HG03108 (cell line): ENCODE data around the gene WBP1.
A peak's percentile ranks its signal among the peaks of the same experiment; 100 is the strongest.
"Not testable (repeated sequence)": the region's sequence is repeated elsewhere in the genome, so short reads cannot be mapped to it uniquely, and the experiment has no call there.

Experiments
- ATAC-seq: cut with Tn5 transposase; IDR thresholded peaks from one replicate; pipeline ENCODE4 v1.9.1; 2021; ENCODE audit warnings: moderate library complexity; ENCODE audit not compliant: unreplicated experiment

WBP1 gene

DNA sequence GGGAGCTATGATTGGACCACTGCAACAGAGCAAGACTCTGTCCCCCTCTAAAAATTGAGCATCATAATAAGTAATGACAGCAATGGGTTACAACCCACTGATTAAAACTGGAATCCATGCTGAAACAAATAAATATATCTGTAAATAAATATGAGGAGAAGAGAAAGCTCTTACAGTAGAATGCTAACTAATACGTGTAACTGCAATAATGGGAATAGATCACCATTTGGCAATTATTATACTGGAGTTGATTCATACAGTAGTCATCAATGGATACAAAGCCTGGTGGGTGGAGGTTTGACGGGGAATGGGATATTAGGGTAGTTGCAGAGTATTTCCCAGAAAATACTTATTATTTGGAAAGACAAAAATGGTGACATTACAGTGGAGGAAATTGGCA lies 9.5 kb upstream of the WBP1 start:
- ATAC-seq, result no peak

DNA sequence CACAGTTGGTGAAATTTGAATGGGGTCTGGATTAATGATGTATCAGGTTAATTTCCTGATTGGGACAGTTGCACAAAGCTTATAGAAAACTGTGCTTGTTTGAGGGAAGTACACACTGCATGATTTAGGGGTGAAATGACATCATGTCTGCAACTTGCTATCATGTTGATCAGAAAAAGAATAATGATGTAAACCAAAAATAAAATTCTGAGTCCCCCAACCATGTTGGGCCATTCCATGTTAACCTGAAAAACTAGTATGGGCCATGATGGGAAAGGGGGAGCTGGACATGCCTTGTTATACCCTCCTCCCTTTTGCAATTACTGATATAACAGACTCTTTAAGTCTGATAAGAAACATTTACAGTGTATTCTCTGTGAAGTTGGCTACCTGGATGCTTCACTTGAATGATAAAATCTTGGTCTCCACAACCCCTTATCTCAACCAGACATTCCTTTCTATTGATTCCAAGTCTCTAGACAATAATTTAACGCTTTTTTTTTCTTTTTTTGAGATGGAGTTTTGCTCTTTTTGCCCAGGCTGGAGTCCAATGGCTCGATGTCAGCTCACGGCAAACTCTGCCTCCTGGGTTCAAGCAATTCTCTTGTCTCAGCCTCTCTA lies 7.6 kb upstream of the WBP1 start:
- ATAC-seq, result no peak

DNA sequence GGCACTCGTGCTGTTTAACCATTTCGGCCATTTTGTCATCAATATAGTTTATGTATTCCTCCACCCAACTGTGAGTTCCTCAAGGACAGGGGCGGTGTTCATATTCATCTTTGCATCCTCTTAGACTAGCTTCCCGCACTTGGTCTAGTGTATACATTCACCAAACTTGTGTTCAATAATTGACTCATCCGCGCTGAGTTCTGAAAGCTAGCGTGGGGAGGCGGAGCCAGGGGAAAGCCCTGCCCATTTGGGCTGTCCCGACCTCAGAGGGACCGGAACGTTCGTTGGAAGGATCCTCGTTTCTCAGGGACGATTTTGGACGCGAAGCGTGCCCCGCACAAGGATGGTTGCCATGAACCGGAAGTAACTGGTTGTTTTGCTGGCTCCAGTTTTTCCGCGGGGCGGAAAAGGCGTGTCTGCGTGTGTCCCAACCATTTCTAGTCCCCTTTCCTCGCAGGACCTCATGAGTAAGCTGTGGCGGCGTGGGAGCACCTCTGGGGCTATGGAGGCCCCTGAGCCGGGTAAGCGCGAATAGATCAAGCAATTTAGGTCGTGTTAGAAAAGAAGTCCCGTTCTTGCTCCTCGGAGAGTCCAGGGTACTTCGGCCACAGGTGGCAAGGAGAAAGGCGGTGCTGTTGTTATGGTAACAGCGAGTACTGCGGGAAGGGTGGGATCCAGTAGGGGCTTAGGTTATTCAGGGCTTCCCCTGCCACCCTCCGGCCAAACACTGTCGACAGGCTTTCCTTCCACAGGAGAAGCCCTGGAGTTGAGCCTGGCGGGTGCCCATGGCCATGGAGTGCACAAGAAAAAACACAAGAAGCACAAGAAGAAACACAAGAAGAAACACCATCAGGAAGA lies 3.4 kb upstream of the WBP1 start, which contains the start of gene INO80B:
TSS of gene INO80B (plus strand) at position 434 of the 858 bp plus-strand sequence. CDS start at position 464, 30 bp downstream.
- ATAC-seq, result peak; percentile 35

DNA sequence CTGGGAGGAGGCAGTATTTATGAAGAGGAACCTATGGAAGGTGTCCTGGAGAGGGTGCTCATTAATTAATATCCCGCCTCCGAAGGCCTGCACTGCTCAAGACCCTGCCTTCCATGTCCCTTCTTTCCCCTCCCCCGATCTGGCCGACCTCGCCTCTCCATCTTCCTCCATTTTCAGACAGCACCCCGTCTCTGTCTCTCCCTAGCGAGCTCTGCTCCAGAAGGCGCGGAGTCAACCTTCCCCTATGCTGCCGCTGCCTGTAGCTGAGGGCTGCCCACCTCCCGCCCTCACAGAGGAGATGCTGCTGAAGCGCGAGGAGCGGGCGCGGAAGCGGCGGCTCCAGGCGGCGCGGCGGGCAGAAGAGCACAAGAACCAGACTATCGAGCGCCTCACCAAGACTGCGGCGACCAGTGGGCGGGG lies 1.1 kb upstream of the WBP1 start:
- ATAC-seq, result no peak

DNA sequence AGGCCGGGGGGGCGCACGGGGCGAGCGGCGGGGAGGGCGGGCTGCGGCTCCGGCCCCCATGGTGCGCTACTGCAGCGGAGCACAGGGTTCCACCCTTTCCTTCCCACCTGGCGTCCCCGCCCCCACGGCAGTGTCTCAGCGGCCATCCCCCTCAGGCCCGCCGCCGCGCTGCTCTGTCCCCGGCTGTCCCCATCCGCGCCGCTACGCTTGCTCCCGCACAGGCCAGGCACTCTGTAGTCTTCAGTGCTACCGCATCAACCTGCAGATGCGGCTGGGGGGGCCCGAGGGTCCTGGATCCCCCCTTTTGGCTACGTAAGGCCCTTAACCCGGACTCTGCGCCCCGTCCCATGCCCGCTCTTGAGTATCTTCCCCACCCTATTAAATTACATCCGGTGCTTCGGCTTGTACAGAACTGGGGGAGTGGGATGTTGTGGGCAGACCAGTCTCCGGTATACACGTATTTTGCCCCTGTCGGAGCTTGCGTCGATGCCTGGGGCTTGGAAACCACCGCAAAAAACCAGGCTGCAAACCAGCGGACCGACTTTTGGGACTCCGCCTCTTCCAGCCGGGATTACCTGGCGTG lies 598 bp upstream of the WBP1 start:
- peak; percentile 24 for ATAC-seq

DNA sequence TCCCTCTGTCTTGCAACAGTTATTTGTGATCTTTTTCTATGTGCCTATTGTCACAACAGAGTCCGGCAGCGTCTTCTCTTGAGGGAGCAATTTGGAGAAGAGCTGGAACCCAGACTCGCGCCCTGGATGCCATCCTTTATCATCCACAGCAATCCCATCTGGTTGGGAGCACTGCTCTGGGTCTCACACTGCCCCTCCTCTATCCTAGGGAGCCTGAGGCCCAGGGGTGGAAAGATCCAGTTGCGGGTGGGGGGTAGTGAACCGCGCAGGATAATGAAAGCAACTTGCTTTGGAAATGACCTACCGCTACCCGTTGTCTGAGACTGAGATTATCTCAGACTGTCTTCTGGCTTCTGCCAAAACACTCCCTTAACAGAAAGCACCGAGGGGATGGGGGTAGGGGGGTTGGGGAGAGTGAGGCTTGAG lies 713 bp downstream of the WBP1 start:
- no peak for ATAC-seq

DNA sequence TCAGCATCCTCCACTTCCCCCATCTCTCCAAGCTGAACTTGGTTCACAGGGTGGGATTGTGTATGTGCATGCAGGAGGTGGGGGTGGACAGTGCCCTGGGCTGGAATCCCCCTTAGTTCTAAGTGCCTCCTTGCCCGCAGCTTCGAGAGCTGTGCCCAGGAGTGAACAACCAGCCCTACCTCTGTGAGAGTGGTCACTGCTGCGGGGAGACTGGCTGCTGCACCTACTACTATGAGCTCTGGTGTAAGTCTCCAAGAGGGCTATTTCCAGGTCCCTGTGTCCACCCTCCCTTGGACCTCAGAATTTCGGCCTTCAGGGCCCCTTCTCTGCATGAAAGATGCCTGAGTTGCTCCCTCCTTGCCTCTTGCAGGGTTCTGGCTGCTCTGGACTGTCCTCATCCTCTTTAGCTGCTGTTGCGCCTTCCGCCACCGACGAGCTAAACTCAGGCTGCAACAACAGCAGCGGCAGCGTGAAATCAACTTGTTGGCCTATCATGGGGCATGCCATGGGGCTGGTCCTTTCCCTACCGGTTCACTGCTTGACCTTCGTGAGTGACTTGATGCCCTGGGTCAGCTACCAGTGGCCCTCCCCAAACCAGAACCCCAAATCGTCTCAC lies 1.4 kb downstream of the WBP1 start:
- ATAC-seq, result not testable (repeated sequence)

DNA sequence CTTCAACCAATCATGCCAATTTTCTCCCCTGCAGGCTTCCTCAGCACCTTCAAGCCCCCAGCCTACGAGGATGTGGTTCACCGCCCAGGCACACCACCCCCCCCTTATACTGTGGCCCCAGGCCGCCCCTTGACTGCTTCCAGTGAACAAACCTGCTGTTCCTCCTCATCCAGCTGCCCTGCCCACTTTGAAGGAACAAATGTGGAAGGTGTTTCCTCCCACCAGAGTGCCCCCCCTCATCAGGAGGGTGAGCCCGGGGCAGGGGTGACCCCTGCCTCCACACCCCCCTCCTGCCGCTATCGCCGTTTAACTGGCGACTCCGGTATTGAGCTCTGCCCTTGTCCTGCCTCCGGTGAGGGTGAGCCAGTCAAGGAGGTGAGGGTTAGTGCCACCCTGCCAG lies 1.9 kb downstream of the WBP1 start:
- not testable (repeated sequence) for ATAC-seq

DNA sequence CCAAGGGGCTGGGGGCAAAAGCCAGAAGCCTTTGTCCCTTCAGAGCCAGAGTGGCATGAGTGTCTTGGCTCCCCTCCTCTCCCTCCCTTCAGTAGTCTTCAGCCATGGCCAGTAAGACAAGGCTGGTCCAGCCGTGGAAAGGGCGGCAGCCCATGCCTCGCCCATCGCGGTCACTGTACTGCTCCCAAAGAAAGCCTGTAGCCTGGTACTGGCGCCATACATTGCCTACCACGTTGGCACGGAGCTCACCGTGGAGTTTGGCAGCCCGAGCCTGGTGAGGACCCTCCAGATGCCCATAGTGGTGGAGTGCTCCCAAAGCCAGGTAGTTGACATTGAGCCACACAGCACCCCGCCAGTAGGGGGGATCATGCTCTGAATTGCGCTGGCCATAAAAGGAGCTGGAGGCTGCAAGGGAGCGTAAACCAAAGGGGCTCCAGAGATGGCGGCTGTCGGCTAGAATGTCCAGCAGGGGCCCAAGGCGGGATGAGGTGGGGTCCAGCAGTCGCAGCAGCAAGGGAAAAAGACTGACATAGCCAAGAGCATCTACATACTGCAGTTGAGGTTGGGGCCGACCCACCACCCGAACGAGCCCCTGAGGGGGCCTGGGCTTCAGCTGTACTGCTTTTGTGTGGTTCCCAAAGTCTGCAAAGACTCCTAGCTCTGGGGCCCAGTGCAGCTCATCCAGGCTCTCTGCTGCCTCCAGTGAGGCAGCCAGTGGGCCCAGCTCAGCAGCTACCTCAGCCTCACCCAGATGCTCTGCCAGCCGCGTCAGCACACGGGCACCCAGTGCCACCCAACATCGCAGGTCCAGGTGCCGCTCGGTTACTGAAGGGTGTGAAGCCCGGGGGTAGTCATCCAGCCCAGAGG lies 3.2 kb downstream of the WBP1 start:
- no peak for ATAC-seq

DNA sequence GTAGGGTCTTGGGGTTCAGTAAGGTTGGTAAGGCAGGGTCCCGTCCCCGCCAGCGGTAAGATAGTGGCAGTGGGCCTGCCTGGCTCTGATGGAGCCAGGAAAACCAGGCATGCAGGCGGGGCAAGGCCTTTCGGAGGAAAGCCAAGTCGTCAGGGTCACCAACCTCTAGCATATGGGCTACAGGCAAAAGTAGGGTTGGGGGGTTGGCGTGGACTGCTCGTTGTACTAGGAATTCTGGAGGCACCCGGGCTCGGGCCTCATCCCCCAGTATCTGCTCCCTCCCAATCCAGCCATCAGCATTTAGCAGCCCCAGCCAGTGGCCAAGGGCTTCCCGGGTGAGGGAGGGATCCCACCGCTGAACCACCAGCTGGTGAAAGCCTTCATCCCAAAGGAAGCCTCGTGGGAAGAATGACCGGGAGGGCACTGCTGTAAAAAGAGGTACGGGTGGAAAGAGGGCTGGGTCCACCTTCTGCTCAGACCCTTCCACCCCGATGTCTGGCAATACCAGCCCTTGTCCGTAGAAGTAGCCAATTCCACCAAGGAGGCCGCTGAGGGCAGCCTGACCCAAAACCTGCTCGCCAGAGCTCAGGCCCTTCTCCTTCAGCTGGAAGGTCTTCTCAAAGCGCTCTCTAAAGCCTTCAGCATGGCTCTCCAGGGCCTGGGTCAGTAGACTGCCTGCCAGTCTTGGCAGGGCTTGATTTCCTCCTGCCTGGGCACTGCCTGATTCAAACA lies 4.0 kb downstream of the WBP1 start:
- ATAC-seq, result no peak

DNA sequence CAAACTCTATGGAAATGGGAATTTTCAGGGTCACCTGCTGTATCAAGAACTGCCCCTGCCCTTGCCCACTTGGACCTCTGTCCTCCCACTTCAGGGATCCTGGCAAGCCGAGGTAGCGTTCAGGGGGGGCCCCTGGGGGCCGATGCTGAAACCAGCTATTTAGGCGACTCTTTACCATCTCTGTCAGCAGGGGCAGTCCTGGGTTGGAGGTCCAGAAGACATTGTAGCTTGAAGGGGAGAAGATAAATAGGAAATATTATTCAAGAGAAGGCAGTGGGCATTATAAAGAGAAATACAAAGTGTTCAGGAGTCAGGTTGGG lies 4.5 kb downstream of the WBP1 start:
- ATAC-seq, result no peak

DNA sequence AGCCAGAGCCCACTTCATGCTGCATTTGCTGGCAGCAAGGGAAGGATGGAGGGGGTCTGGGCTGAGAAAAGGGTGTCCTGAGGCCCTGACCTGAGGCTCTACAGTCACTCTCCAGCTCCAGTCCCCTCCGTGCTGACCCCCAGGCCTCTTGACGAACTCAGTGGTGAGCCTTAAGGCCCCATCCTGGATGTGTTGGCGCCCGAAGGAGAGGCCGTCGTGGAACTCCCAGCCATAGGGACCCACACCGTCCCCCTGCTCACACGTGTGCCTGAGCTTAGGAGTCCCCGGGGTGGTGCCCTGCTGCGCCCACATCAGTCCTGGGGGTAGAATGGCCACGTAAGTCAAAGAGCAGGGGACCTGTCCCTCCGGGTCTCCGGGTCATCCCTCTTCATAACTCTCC lies 6.2 kb downstream of the WBP1 start:
- no peak for ATAC-seq

DNA sequence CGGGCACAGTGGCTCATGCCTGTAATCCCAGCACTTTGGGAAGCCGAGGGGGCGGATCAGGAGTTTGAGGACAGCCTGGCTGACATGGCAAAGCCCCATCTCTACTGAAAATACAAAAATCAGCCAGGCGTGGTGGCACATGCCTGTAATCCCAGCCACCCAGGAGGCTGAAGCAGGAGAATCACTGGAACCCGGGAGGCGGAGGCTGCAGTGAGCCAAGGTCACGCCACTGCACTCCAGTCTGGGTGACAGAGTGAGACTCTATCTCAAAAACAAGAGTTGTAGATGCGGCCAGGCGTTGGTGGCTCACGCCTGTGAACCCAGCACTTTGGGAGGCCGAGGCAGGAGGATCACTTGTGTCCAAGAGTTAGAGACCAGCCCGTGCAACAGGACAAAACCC lies 12.5 kb downstream of the WBP1 start:
- ATAC-seq, result not testable (repeated sequence)

DNA sequence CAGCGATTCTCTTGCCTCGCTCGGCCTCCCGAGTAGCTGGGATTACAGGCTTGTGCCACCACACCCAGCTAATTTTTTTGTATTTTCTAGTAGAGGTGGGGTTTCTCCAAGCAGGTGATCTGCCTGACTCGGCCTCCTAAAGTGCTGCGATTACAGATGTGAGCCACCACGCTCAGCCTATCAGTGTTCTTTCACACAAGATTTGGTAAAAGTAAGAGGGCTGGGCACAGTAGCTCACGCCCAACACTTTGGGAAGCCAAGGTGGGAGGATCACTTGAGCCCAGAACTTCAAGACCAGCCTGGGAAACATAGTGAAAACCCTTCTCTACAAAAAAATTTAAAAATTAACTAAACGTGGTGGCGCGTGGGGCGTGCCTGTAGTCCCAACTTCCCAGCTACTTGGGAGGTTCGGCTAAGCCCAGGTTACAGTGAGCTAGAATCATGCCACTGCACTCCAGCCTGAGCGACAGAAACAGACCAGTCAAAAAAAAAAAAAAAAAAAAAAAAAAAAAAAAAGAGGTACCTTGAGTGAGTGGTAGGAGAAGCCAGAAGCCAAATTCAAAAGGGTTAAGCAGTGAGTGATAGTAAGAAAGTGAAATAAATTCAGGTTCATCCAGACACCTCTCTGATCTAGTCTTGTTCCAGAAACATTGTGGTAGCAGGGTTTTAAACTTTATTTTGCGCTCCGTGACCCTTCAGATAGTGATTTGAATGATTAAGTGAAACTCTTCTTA lies 13.3 kb downstream of the WBP1 start:
- no peak for ATAC-seq

DNA sequence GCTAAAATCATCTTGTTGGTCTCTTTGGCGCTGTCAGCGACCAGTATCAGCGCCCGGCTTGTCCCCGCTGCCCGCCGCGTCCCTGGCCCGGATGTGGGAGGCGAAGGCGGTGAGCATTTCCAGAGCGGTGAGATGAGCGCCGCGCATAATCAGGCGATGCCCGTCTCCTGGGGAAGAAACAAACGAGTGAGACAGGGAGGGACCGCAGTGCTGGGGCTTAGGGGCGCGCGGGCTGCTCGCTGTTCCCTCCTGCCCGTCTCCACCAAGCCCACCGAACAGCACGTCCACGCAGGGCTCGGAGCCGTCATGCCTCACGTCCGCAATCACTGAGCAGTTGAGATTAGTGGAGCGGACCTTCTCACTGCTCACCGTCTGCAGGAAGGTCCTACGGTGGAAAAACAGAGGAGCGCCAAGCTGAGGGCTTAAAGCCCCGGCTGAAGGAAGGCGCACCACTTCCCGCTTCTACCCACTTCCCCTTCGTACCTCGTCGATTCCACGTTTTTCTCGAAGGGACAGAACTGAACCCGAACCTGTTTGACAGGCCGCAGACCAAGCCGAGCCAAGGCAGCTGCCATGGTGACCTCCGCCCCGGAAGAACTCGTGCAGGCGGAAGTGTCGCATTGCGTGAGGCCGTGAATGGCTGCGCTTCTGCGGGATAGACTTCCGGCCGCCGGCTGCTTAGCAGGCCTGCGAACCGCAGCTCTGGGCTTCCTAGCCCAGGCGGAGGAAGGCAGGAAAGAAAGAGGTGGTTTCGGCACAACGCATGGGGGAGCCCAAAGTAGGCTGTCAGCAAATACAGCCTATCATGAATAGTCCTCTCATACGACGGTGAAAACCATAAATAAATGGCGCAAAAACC lies 14.1 kb downstream of the WBP1 start, which contains the start of gene MRPL53:
TSS of gene MRPL53 (minus strand) at position 595 of the 859 bp plus-strand sequence. CDS start at position 575, 20 bp downstream.
- ATAC-seq, result peak; percentile 83

DNA sequence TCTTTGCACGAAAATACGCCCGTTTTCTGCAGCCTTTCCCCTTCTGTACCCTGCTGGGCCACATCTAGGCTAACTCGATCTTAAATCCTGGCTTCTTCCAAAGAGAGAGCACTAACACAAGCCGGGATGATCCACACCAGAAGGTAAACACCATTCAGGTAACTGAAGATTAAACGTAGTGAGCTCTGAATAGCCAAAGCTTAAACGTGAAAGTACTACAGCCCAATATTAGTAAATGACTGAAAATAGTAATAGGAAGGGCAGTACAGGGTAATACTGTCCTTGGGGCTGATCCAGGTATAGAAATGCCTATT lies 14.7 kb downstream of the WBP1 start:
- ATAC-seq, result no peak

DNA sequence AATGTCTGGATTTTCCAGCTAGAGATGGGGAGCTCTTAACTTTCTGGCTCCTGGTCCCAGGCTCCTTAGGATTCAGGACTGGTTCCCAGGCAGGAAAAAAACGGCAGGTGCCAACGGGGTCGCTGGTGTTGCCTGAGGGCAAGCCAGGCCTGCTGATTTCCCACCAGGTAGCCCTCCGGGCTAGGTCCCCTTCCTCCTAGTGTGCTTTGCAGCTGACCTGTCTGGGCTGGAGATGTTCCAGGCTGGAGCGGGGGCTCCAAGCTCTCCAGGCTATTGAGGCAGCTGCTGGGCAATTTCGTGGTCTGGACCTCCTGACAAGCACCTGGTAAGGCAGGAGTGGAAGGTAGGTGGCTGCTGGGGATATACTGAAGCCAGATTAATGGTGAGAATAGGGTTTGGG lies 16.2 kb downstream of the WBP1 start:
- ATAC-seq, result no peak

DNA sequence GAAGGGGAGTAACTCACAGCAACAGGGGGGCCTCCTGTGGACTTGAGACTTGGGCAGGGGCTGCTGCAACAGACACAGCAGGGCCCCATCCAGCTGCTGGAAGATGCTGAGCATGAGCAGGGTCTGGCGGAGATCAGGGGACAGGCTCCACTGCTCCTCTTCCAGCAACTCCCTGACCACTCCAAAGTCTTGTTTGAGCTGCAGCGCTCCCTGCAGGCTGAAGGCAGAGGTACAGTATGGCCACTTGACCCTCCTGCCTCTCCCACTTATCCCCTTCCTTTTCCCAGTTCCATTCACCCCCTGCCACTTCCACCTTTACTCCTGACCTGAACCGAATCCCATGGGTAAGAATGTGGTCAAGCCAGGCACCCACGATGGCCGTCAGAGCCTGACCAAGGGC lies 16.7 kb downstream of the WBP1 start:
- ATAC-seq, result no peak

DNA sequence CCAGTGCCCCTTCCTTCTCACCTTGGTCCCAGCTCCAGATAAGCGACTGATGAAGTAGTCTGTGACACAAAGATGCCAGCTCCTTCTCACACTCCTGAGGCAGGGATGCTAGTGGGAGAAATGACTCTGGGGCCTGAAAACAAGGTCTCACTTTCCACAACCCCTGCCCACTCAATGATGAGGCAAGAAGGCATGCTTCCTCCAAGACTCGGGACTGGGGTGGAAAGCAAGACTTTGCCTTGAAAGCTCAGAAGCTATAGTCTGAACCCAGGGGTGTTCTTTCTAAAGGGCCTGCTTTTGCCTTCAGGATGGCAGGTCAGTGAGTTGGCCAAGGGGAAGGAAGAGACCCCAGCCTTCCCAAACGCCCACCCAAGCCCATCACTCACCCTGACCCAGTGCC lies 23.2 kb downstream of the WBP1 start:
- ATAC-seq, result no peak
